HG03558 (cell line): ENCODE results near the gene IFNW1.
"Not testable (repeated sequence)": the region's sequence is repeated elsewhere in the genome, so short reads cannot be mapped to it uniquely, and the experiment has no call there.

ENCODE experiments used
- ATAC-seq: cut with Tn5 transposase; IDR thresholded peaks from one replicate; pipeline ENCODE4 v1.9.1; 2021; ENCODE audit warnings: moderate number of reproducible peaks; ENCODE audit not compliant: unreplicated experiment; ENCODE audit errors: extremely low read depth

IFNW1 gene

DNA sequence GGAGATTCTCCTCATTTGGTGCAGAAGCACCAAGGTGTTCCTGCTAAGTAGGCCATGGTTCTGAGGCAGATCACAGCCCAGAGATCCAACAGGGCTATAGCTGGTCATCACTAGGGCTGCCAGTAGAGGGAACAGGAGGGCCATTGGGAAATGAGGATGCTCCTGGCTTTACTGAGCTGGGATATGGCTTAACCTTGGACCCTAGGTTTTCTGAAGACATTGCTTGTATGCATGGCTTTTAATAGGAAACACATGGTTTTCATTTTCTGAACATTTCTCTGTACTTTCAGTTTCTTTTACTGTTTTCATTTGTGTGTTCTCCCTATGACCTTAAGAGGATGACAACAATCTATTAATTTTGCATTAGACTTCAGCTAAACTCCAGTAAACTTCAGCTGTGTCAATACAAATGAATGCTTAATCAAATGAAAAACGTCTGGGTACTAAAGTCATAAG is at the start of gene IFNW1:
IFNW1 (minus strand) TSS at position 406 of the 456 bp plus-strand sequence; CDS start at position 144, 262 bp downstream.
- no peak for ATAC-seq

DNA sequence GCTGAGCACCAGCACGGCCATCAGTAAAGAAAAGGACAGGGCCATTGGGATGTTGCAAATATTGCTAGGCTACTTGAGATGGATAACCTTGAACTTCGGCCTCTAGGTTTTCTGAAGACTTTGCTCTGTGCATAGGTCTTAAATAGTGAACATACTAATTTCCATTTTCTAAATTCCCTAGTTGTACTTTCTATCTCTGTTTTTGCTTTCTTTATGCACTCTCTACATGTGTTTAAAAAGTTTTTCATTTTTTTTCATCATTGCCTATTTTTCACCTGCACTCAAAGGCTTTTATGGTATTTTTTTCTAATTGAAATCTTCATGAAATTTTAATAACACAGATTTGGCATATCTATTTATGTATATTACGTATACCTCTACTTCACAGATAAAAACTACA is 45.9 kb upstream of the IFNW1 start, which contains the start of gene IFNA4:
IFNA4 (minus strand) TSS at position 101 of the 400 bp plus-strand sequence; CDS start at position 45, 56 bp downstream.
- not testable (repeated sequence) for ATAC-seq

DNA sequence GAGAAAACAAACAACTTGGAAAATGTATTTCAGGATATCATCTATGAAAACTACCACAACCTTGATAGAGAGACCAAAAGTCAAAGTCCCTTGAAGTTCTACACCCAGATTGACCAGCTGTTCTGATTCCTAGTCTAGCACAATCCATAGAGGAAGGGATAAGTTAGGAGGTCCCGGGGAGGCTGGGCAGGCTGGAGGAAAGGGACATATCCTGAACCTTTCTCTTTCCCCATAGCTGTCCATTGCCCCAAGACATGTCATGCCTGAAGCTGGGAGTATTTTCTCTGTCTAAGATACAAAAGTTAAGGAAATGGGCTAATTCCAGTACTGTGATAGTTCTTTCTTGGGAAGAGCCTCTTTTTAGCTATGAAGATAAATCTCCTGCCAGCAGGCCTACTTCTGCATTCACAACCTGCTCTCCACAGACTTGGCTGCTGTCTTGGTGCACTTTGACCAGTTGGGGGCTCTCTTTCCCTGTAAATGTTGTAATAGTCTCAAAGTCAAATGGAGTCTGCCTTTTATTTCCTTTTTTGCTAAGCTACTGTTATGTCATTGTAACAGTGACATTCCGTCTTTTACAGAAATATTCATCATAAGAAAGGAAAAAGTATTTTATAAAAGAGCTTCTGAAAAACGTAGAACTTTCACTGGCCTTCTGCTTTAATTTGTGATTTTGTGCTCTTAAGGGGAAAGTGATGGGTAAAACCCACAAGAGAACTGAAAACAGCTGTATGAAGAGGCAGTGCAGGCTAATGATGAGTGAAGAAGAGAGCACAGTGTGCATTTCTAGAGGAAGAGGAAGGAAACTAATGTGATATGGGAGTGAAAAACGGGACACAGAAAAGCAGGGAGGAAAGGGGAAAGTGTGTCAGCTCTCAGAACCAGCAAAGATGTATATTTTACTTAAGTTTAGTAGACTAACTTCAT is 41.4 kb upstream of the IFNW1 start:
- ATAC-seq, result peak; percentile 74

DNA sequence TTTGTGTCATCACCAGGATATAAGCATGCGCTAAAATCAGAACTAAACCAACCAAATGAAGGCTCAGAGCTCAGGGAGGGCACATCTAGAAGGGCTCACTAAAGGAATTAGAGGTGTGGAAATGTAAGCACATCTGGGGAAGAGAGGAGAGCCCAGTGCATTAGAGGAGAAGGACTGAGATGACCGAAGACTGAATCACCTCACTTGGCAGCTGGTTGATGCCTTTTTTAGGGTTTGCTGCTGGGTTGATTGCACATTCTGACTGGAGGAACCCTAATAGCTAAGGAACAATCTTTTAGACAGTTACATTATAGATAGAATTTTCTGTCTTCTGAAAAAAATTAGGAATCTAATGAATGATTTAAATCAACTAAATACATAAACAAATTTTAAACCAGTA is 33.0 kb upstream of the IFNW1 start:
- ATAC-seq, result no peak

DNA sequence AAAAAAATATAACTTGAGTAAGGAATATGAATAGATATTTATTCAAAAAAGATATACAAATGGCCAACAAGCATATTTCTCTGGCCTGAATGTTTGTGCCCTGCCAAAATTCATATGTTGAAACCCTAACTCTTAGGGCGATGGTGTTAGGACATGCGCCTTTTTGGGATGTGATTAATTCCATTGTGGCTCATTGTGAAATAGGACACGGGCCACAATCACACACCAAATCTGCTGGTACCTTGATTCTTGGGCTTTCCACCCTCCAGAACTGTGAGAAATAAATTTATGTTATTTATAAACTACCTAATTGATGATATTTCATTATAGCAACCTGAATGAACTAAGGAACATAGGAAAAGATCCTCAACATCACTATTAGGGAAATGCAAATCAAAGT is 30.5 kb upstream of the IFNW1 start:
- ATAC-seq, result no peak

DNA sequence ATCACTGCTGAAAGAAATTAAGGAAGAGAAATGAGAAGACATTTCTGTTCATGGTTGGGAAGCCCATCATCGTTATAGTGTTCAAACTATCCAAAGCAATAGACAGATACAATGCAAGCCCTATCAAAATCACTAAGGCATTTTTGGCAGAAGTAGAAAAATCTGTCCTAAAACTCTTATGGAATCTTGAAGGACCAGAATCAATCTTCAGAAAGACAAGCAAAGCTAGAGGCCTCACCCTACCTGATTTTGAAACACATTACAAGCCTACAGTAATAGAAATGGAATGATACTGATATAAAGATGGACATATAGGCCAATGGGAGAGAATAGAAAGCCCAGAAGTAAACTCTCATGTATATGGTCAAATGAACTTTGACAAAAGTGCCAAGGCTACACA is 29.7 kb upstream of the IFNW1 start:
- no peak for ATAC-seq

DNA sequence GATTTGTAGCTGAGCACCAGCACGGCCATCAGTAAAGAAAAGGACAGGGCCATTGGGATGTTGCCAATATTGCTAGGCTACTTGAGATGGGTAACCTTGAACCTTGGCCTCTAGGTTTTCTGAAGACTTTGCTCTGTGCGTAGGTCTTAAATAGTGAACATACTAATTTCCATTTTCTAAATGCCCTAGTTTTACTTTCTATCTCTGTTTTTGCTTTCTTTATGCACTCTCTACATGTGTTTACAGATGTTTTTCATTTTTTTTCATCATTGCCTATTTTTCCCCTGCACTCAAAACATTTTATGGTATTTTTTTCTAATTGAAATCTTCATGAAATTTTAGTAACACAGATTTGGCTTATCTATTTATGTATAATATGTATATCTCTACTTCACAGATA is 24.9 kb upstream of the IFNW1 start, which contains the start of gene IFNA21:
IFNA21 (minus strand) TSS at position 101 of the 400 bp plus-strand sequence; CDS start at position 53, 48 bp downstream.
- ATAC-seq, result not testable (repeated sequence)

DNA sequence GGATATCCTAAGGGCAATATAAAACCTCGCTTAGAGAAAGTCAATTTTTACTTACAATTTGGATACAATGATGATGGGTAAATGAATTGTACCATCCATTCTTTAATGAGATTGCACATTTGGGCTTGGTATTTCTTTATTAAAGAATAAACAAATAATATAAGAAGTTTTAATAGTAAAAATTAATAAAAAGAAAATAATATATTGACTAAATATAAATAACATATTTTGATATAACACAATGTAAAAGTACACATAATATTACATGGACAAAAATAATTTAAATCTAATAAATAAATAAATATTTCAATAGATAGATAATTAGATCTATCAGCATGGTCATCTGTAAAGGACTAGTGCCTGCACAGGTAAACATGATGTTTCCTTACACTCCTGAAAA is 23.9 kb upstream of the IFNW1 start:
- ATAC-seq, result no peak

DNA sequence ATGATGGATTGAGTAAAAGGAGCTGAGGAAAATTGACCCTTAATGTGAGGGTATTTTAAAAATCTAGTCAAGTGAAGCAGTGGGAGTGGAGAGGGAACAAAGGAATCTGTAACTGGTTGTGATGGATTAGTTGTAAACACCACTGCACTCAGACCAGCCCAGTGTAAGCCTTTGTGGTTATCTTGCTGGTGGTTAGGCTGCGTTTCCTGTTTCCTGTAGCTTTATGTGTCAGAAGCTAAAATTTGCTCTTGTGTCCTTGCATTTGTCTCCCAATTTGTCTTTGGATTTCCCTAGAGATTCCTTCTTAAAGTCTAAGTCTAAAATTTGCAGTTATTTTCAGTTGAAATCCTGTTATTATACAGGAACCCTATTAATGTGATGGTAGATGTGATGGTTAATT is 18.5 kb upstream of the IFNW1 start:
- peak; percentile 98 for ATAC-seq

DNA sequence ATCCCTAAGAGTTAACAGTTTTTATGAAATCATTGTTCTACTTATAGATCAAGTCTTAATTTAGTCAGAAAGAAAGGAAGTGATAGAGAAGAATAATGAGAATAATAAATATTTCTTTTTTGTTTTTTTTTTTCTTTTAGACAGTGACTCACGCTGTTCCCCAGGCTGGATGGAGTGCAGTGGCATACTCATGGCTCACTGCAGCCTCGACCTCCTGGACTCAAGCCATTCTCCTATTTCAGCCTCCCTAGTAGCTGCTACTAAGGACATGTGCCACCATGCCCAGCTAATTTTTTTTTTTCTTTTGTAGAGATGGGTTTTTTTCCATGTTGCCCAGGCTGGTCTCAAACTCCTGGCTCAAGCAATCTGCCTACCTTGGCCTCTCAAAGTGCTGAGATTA is 13.9 kb upstream of the IFNW1 start:
- ATAC-seq, result no peak

DNA sequence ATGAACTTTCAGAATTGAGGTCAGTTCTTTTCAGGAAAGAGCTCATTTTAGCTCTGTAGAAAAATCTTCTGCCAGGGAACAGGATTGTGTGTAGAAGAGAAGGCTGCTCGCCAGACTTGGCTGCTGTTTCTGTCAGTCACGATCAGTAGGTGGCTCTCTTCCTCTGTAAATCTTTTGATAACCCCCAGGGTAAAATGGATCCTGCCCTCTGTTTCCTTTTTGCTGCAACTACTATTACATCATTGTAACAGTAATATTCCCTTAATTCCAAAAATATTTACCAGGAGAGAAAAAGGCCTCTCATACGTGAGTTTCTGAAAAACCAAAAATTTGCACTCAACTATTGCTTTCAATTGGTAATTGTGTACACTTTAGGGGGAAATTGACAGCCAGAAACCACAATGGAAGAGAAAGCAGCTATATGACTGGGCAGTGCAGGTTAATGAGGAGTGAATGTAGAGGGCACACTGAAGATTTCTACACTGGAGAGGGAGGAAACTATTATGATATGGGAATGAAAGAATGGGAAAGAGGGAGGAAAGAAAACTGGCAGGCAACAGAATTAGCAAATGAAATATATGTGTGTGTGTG is 12.5 kb upstream of the IFNW1 start:
- ATAC-seq, result peak; percentile 66

DNA sequence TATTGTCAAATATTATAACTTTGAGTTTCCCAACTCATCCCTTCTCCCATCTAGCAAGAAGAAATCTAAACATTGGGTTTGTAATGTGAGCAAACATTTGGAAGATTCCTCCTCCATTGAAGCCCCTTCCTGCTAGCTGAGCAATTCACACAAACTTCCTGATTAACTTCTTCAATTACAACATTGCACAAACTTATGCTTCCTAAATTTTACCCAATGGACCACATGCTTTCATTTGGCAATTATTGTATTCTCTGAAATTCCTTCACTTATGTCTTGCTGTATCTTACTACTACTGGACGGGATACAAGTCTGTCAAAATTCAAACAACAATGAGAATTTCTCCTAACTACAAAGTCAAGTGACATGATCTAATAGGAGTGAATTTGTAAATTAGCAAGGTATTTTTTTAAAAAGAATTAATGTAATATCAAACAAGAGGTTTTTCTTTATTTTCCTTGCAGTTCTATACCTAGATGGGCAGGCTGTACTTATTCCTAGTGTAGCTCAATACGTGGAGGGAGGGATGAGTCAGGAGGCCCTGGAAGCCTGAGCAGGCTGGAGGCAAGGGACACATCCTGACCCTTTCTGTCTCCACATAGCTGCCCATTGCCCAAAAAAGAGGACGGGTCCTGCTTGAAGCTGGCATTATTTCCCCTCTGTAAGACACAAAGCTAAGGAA is 11.8 kb upstream of the IFNW1 start:
- no peak for ATAC-seq

DNA sequence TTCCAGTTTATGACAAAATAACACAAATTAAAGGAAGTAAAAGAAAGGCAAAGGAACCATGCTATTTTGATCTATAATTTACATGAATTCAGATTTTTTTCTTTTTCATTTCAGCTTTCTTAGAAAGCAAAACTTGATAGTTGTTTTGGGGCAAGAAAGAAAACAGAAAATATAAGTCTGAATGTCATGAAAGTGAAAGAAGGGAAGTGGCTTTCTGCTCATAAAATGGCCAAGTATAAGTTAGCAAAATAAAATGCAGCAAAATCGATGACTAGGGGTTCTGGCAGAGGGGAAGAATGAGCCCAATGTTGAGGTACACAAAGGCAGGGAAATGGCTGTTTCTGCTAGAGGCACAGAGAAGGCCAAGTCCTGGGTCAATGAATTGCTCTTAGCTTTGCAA is 3.0 kb upstream of the IFNW1 start:
- ATAC-seq, result no peak

DNA sequence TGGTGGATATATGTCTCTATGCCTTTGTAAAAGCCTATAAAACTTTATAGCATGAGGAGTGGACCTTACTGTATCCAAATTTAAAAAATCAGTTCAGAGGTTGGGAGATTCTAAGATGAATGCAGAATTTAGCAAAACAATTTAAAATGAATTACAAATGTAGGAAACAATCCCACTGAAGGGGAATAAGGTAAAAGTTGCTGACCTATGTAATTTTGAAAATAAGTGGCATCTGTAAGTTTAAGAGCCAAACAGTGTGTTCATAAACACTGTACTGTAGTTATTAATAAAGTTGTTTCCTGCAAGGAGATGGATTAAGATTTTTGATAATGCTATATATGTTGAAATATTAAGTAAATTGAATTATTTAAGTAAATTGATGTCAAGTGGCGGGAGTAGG is 4.6 kb downstream of the IFNW1 start:
- no peak for ATAC-seq

DNA sequence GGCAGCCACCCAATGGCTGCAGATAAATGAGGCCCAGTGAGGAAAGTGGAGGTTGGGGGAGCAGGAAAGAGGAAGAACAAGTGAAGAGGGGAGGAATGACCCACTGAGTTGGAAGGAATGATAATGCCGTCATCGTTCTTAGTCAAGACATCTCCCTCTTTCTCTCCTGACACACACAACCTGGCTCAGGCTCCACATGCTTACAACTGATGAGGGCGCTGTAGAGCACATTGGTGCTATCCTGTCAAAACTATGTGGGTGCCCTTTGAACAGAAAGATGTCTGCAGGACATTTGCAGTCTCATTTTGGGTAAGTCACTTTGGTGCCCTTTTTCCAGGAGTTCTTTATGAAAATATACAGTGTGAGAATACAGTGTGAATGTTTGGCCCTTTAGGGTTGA is 5.9 kb downstream of the IFNW1 start:
- ATAC-seq, result no peak

DNA sequence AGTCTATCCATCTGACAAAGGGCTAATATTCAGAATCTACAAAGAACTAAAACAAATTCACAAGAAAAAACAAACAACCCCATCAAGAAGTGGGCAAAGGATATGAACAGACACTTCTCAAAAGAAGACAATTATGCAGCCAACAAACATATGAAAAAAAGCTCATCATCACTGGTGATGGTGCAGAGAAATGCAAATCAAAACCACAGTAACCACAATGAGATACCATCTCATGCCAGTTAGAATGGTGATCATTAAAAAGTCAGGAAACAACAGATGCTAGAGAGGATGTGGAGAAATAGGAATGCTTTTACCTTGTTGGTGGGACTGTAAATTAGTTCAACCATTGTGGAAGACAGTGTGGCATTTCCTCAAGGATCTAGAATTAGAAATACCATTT is 13.4 kb downstream of the IFNW1 start:
- ATAC-seq, result not testable (repeated sequence)

DNA sequence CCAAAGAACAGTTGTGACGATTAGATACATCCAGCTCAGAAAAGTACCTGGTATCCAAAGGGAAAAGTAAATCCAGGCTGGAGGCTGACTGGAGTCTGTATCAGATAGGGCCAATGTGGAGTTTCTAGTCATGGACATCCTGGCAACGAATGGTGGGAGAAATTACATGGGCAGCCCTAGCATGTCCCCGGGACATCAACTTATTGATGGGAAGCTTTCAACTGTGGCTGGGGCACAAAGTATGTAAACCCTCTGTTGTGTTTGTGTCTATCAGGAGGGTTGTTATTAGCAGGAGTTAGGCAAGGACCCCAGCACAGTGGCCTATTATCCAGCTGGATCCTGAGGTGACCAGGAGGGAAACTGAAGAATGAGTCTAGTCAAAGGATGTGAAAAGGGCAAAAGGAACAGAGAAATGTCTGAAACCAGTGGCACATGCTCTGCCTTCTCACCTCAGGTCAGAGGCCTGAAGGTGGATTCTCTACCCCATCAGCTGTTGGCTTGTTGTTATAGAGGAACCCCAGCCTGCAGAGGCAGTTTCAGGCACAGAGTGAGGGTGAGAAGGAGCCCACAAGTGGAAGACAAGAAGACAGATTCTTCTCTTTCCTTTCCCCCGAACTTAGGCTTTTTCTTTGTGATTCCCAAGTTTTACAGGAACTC is 19.9 kb downstream of the IFNW1 start:
- peak; percentile 63 for ATAC-seq

DNA sequence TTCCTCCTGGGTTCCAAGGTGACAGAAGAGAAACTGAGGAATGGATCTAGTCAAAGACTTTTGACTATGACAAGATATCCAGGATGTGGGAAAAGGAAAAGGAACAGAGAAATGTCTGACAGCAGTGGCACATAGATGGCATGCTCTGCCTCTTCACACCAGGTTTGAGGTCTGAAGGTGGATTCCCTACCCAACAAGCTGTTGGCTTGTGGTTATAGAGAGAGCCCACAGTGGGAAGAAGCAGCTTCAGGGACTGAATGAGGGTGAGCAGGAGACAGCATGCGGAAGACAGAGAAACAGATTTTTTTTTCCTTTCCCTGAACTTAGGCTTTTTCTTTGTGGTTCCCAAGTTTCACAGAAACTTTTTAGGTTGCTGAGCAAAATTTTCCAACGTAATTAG is 20.6 kb downstream of the IFNW1 start:
- no peak for ATAC-seq

DNA sequence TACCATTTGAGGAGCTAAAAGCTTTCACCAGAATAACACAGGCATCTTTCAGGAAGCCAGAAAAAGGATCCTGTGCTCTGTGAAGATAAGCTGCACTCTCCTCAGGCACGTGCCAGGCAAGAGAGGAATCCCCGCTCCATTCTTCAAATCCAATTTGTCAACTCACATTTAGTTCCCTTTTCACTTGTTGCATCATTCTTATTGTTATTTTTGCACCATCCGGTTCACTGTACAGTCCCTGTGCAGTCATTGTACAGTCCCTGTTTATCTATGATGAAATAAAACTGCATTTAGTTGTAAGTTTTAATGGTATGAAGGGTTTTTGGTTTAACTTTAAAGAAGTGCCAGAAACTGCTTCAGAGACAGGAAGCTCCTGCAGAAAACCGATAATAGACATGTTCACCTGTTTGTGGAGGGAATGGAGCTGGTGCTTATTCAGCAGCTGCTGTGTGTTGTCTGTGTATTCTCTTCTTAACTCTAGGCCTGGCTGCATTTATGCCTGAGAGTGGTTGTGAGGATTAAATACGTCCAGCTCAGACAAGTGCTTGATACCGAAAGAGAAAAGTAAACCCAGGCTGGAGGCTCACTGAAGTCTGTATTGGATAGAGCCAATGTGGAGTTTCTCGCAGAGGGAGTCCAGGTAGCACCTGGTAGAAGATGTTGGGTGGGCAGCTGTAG is 22.4 kb downstream of the IFNW1 start:
- ATAC-seq, result no peak

DNA sequence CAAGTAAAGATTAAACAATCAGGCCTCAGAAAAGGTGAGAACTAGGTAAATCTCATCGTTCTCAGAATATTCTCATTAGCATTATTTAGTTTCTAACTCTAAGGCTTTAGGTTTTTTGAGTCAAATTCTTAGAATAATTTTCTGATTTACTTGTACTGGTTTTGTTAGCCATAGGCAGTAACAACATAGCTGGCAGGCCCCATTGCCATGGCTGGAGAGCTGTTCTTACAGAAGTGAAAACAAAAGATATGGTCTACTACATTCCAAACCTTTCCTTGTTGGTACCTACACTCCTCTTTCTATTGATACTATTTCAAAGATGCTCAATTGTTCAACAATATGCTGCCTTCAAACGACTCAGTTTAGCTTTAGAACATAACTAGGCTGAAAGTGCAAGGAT is 27.3 kb downstream of the IFNW1 start:
- ATAC-seq, result no peak
